Uterus (tissue), 4 donors: ENCODE data around the gene MGAT4B. TPM values are rescaled to one million over a fixed set of nuclear protein-coding genes. Genes with fewer than 3 reads are reported as not detected.
A peak's percentile ranks its signal among the peaks of the same experiment; 100 is the strongest.

Source experiments
- DNase-seq, 2 donors: peaks; one replicate each; pipeline ENCODE4 v3.0.0-alpha.2; 2019 to 2020
- H3K27ac ChIP-seq, 2 donors: fragments of 200-600 bp; sonication (generic); 1 replicate in 1 of 2; 2 replicates in 1 of 2; pipeline ENCODE4 v1.5.1; 2016 to 2018
- H3K27me3 ChIP-seq, 2 donors: fragments of 200-600 bp; sonication (generic); one replicate each; pipeline ENCODE4 v1.5.1; 2018 to 2019; ENCODE audit warnings: control low read depth in 1 of 2
- H3K36me3 ChIP-seq, 2 donors: fragments of 200-600 bp; sonication (generic); one replicate each; pipeline ENCODE4 v1.5.1; 2019; ENCODE audit warnings: control low read depth in 1 of 2
- H3K4me1 ChIP-seq, 2 donors: fragments of 200-600 bp; sonication (generic); one replicate each; pipeline ENCODE4 v1.5.1; 2018 to 2019; ENCODE audit warnings: control low read depth in 1 of 2
- H3K4me3 ChIP-seq, 2 donors: fragments of 200-600 bp; sonication (generic); 1 replicate in 1 of 2; 2 replicates in 1 of 2; pipeline ENCODE4 v1.5.1; 2018 to 2019; ENCODE audit warnings: mild to moderate bottlenecking in 1 of 2
- H3K9me3 ChIP-seq, 2 donors: fragments of 200-600 bp; sonication (generic); one replicate each; pipeline ENCODE4 v1.5.1; 2019; ENCODE audit warnings: control low read depth in 1 of 2
- CTCF ChIP-seq, 4 experiments: fragments of 200-600 bp in 2 of 4; fragments of 450-650 bp in 2 of 4; sonication (generic) in 2 of 4; IDR thresholded peaks; one replicate each; pipeline ENCODE4 v1.5.1; 2016 to 2019; ENCODE audit warnings: antibody characterized with exemption in 4 of 4, mild to moderate bottlenecking in 2 of 4, moderate library complexity in 1 of 4
- POLR2A ChIP-seq, 2 donors: fragments of 450-650 bp; IDR thresholded peaks; one replicate each; pipeline ENCODE4 v1.6.1; 2016; ENCODE audit warnings: antibody characterized with exemption in 2 of 2, mild to moderate bottlenecking in 1 of 2, moderate library complexity in 1 of 2
- intact Hi-C: fragments of 100-400 bp; cut with DNase I; formaldehyde crosslinking; loops from one replicate; pipeline ENCODE4 v1.15.1; 2023; ENCODE audit warnings: low total_unique reads
- total RNA-seq, 4 donors: library from RNA; depleted of rRNA in 3 of 4; stranded (reverse); fragments of >200 nt in 3 of 4; gene quantifications; one replicate each; pipeline versions ENCODE4 v1.1.0 to v1.2.4, GENCODE V29; 2014 to 2023
- donor health status: DM: yes; HTN: yes; CAD: no.

MGAT4B gene
- total RNA-seq, 4 donors from 2014 or later, result 31.8 to 87.4 (median 66.4) TPM

- no peak for DNase-seq
- intact Hi-C loops, result no loop called here
- no peak overlapping the region for H3K4me3 ChIP-seq
- H3K9me3 ChIP-seq, result no peaks in the 10 kb centered on the region
- H3K27me3 ChIP-seq, result no peaks in the 10 kb centered on the region
- H3K27ac ChIP-seq, result peak overlapping the region; percentile 63 to 72
- H3K36me3 ChIP-seq, result no peaks in the 10 kb centered on the region
- no peak for TF ChIP-seq POLR2A (IDR thresholded peaks at IDR 0.05)
- no peak for TF ChIP-seq CTCF (IDR thresholded peaks at IDR 0.05)
- peaks cover 0 to 11% of the 10 kb centered on the region in 2 donors for H3K4me1 ChIP-seq
Observed at GRCh38 chr5:179762079-179762780, 44.4 kb downstream of the MGAT4B start.

GRCh38 chr5:179759581-179760551, 46.8 kb downstream of the MGAT4B start:
- Histone ChIP-seq H3K4me1 (peaks cover 0 to 7% of the 10 kb centered on the region in 2 donors), H3K27me3 (no peaks in the 10 kb centered on the region), H3K4me3 (no peak overlapping the region), H3K9me3 (no peaks in the 10 kb centered on the region), H3K36me3 (no peaks in the 10 kb centered on the region), H3K27ac (no peak overlapping the region)
- intact Hi-C loops, result no loop called here
- DNase-seq, result no peak
- no peak for TF ChIP-seq CTCF (IDR thresholded peaks at IDR 0.05)

GRCh38 chr5:179758955-179759354, 47.7 kb downstream of the MGAT4B start:
- Histone ChIP-seq H3K4me1 (peaks cover 0 to 8% of the 10 kb centered on the region in 2 donors), H3K4me3 (no peak overlapping the region), H3K9me3 (no peaks in the 10 kb centered on the region), H3K36me3 (no peaks in the 10 kb centered on the region), H3K27ac (no peak overlapping the region), H3K27me3 (no peaks in the 10 kb centered on the region)
- TF ChIP-seq POLR2A (IDR thresholded peaks at IDR 0.05) (no peak), CTCF (IDR thresholded peaks at IDR 0.05) (no peak)
- intact Hi-C loops, result no loop called here
- no peak for DNase-seq

- TF ChIP-seq POLR2A (IDR thresholded peaks at IDR 0.05) (no peak), CTCF (IDR thresholded peaks at IDR 0.05) (no peak)
- Histone ChIP-seq H3K27ac (no peak overlapping the region), H3K36me3 (no peaks in the 10 kb centered on the region), H3K9me3 (no peaks in the 10 kb centered on the region), H3K4me1 (peaks cover 0 to 3% of the 10 kb centered on the region in 2 donors), H3K27me3 (no peaks in the 10 kb centered on the region), H3K4me3 (no peak overlapping the region)
- no peak for DNase-seq
- intact Hi-C loops, result no loop called here
Observed at GRCh38 chr5:179755022-179755421, 51.6 kb downstream of the MGAT4B start.

- H3K27me3 ChIP-seq, result no peaks in the 10 kb centered on the region
- H3K9me3 ChIP-seq, result no peaks in the 10 kb centered on the region
- no peak overlapping the region for H3K4me3 ChIP-seq
- H3K4me1 ChIP-seq, result peaks cover 0 to 3% of the 10 kb centered on the region in 2 donors
- H3K36me3 ChIP-seq, result no peaks in the 10 kb centered on the region
- intact Hi-C loops, result no loop called here
- no peak overlapping the region for H3K27ac ChIP-seq
- DNase-seq, result no peak
- no peak for TF ChIP-seq CTCF (IDR thresholded peaks at IDR 0.05)
- no peak for TF ChIP-seq POLR2A (IDR thresholded peaks at IDR 0.05)
Observed at GRCh38 chr5:179753971-179754370, 52.7 kb downstream of the MGAT4B start.
